Hepatocyte (in vitro differentiated cells): Measurements from ENCODE around the gene CPEB1.

Source experiments
- CTCF ChIP-seq: fragments of 200-600 bp; sonication (generic); IDR thresholded peaks from 2 replicates; pipeline ENCODE4 v1.5.1; 2016; ENCODE audit warnings: antibody characterized with exemption, mild to moderate bottlenecking; ENCODE audit not compliant: poor library complexity
- EZH2 ChIP-seq: fragments of 200-600 bp; sonication (generic); IDR thresholded peaks from 2 replicates; pipeline ENCODE4 v1.6.1; 2016; ENCODE audit warnings: antibody characterized with exemption, mild to moderate bottlenecking, borderline replicate concordance

- no peak for TF ChIP-seq EZH2
- TF ChIP-seq CTCF: no peak
These were observed 102.7 kb downstream of the CPEB1 start for GRCh38 chr15:82544431-82544830.
